Measurements from ENCODE around the gene RASSF9. TPM values are rescaled to one million over a fixed set of nuclear protein-coding genes. Genes with fewer than 3 reads are reported as not detected.

RASSF9 gene
- total and polyA plus RNA-seq, 9 of the 15 experiments (the other 6 are each of a cell fraction or from before 2014, with no cell fraction given), result not detected

DNA sequence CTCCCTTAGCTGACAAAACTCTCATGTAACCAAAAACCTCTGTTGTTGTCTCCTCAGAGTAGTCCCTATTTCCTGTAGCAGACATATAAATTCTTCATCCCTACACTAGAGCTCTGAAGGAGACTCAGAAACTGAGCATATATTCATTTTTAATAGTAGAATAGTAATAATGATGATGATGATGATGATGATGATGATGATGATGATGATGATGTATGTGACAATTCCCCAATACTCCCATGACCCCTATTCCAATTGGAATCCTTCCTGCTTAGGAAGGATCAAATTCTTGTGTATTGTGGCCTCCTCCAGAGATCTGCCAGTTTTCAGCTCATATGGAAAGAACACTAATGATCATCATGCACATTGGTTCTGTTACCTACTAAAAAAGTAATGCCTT, 26.7 kb downstream of the RASSF9 start:
- BruUV-seq (replicated peaks), result no TSS peak
- Histone ChIP-seq H2AFZ (ENCODE audit: low read depth, low read length) (no peak overlapping the region), H3K4me1 (replicated peaks in 1 of 2; ENCODE audit: control insufficient read depth in 2 of 2, insufficient read depth in 2 of 2, low read length in 2 of 2) (no peaks in the 10 kb centered on the region), H4K20me1 (replicated peaks; ENCODE audit: control insufficient read depth, insufficient read depth, low read length) (no peaks in the 10 kb centered on the region), H3K9ac (ENCODE audit: insufficient read depth in 1 of 2, low read depth in 2 of 2, low read length in 2 of 2) (no peak overlapping the region), H3K4me3 (no peak overlapping the region), H3K36me3 (ENCODE audit: control insufficient read depth, insufficient read depth, low read length) (no peaks in the 10 kb centered on the region), H3K27me3 (ENCODE audit: control insufficient read depth in 2 of 2, insufficient read depth in 2 of 2, low read length in 2 of 2) (no peaks in the 10 kb centered on the region), H3K9me1 (ENCODE audit: control insufficient read depth, insufficient read depth, low read length) (no peaks in the 10 kb centered on the region), H3K79me2 (ENCODE audit: control insufficient read depth, insufficient read depth, low read length) (no peaks in the 10 kb centered on the region), H3K9me3 (replicated peaks; ENCODE audit: control insufficient read depth, insufficient read depth, low read depth, low read length) (no peaks in the 10 kb centered on the region), H3K4me2 (ENCODE audit: insufficient read depth, low read length) (no peak overlapping the region), H3K27ac (ENCODE audit: extremely low read depth, low read depth, low read length) (no peak overlapping the region)
- no peak for DNase-seq (ENCODE audit: extremely low read depth in 1 of 4, low spot score in 3 of 4)
- FAIRE-seq, result no peak
- ATAC-seq, result no peak
- intact Hi-C loops (cut with micrococcal nuclease) (no loop called here), in situ Hi-C loops (cut with MboI) (no loop called here)
- ChIA-PET POLR2A (no interaction called here), CTCF (ENCODE audit: low intra/inter-chr PET ratio) (no interaction called here)
- TF ChIP-seq ZFP1 (CRISPR knock-in tag; IDR thresholded peaks at IDR 0.05), result no peak
- no peak for TF ChIP-seq NCOA6 (IDR thresholded peaks at IDR 0.05)
- no peak for TF ChIP-seq ZSCAN32 (CRISPR knock-in tag; IDR thresholded peaks at IDR 0.05)
- TF ChIP-seq DIDO1 (tag; IDR thresholded peaks at IDR 0.05; ENCODE audit: low read depth), result no peak
- TF ChIP-seq NFE2 (IDR thresholded peaks at IDR 0.05; ENCODE audit: low read depth), result no peak
- TF ChIP-seq PRPF4 (IDR thresholded peaks at IDR 0.05; ENCODE audit: insufficient read depth, low read depth, low read length, poor library complexity, severe bottlenecking), result no peak
- TF ChIP-seq CREB1 (IDR thresholded peaks at IDR 0.05), result no peak
- TF ChIP-seq CREB1 (CRISPR knock-in tag; IDR thresholded peaks at IDR 0.05), result no peak
- TF ChIP-seq RB1 (IDR thresholded peaks at IDR 0.05; ENCODE audit: low read depth), result no peak
- TF ChIP-seq FOXA1 (IDR thresholded peaks at IDR 0.05; ENCODE audit: borderline replicate concordance), result no peak
- no peak for TF ChIP-seq PATZ1 (CRISPR knock-in tag; IDR thresholded peaks at IDR 0.05; ENCODE audit: borderline replicate concordance)

Measured in K562 (cell line).